ENCODE data around the gene MAP2K1.
"Not testable (repeated sequence)": the region's sequence is repeated elsewhere in the genome, so short reads cannot be mapped to it uniquely, and the experiment has no call there.

GRCh38 chr15:66393037-66393436, 6.3 kb downstream of the MAP2K1 start:
- not testable (repeated sequence) for TF ChIP-seq POLR2A, CTCF (IDR thresholded peaks at IDR 0.05)
